Measurements from ENCODE around the gene GRK3.
"Not testable (repeated sequence)": the region's sequence is repeated elsewhere in the genome, so short reads cannot be mapped to it uniquely, and the experiment has no call there.

DNA sequence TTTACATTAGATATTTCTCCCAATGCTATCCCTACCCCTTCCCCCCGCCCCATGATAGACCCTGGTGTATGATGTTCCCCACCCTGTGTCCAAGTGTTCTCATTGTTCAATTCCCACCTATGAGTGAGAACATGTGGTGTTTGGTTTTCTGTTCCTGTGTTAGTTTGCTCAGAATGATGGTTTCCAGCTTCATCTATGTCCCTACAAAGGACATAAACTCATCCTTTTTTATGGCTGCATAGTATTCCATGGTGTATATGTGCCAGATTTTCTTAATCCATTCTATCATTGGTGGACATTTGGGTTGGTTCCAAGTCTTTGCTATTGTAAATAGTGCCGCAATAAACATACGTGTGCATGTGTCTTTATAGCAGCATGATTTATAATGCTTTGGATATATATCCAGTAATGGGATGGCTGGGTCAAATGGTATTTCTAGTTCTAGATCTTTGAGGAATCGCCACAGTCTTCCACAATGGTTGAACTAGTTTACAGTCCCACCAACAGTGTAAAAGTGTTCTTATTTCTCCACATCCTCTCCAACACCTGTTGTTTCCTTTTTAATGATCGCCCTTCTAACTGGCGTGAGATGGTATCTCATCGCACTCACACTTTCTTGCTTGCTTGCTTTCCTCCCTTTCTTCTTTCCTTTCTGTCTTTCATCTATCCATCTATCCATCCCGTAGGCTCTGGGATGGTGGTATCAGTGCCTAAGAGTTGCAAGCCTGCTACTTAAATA lies 7.7 kb downstream of the GRK3 start:
- TF ChIP-seq POLR2A, EP300 (IDR thresholded peaks at IDR 0.05): not testable (repeated sequence)
